Posterior cingulate gyrus (tissue), 11 donors: ENCODE data around the gene KCNQ5.

ENCODE experiments used
- DNase-seq, 10 donors: peaks; one replicate each; pipeline versions ENCODE4 v3.0.0 to v3.0.0-alpha.2; 2020 to 2021; ENCODE audit warnings: mixed read lengths in 3 of 10
- intact Hi-C: fragments of 100-400 bp; cut with DNase I; formaldehyde crosslinking; loops from one replicate; pipeline ENCODE4 v1.15.1; 2023

The KCNQ5 gene

GRCh38 chr6:73028893-73029450 lies 407.1 kb downstream of the KCNQ5 start:
- intact Hi-C loops: no loop called here
- no peak for DNase-seq

GRCh38 chr6:73030257-73030656 lies 408.4 kb downstream of the KCNQ5 start:
- intact Hi-C loops: no loop called here

GRCh38 chr6:73030791-73031782 lies 409.2 kb downstream of the KCNQ5 start:
- no peak for DNase-seq
- intact Hi-C loops: no loop called here

More at GRCh38 chr6:73030257-73030656, 408.4 kb downstream of the KCNQ5 start:
- DNase-seq: no peak

GRCh38 chr6:73032586-73032985 lies 410.7 kb downstream of the KCNQ5 start:
- no peak for DNase-seq
- intact Hi-C loops: no loop called here

- no peak for DNase-seq
- intact Hi-C loops: no loop called here
Measured at GRCh38 chr6:73036689-73037088, 414.8 kb downstream of the KCNQ5 start.

GRCh38 chr6:73041051-73041450 lies 419.2 kb downstream of the KCNQ5 start:
- DNase-seq: no peak
- intact Hi-C loops: no loop called here

GRCh38 chr6:73042892-73043291 lies 421.0 kb downstream of the KCNQ5 start:
- DNase-seq: no peak
- intact Hi-C loops: no loop called here

GRCh38 chr6:73043446-73043845 lies 421.6 kb downstream of the KCNQ5 start:
- intact Hi-C loops: no loop called here
- no peak for DNase-seq

- intact Hi-C loops: no loop called here
- no peak for DNase-seq
Measured at GRCh38 chr6:73045609-73046008, 423.7 kb downstream of the KCNQ5 start.

GRCh38 chr6:73047801-73048200 lies 425.9 kb downstream of the KCNQ5 start:
- intact Hi-C loops: no loop called here
- DNase-seq: no peak

- intact Hi-C loops: no loop called here
- no peak for DNase-seq
Measured at GRCh38 chr6:73049971-73050594, 428.2 kb downstream of the KCNQ5 start.

- intact Hi-C loops: no loop called here
- no peak for DNase-seq
Measured at GRCh38 chr6:73050706-73051105, 428.8 kb downstream of the KCNQ5 start.

GRCh38 chr6:73051147-73051546 lies 429.3 kb downstream of the KCNQ5 start:
- intact Hi-C loops: no loop called here
- DNase-seq: peak in 2 of 10 donors; percentile 55 to 58

- intact Hi-C loops: no loop called here
- peak in 1 of 10 donors; percentile 52 for DNase-seq
Measured at GRCh38 chr6:73054958-73055357, 433.1 kb downstream of the KCNQ5 start.

GRCh38 chr6:73058736-73059135 lies 436.9 kb downstream of the KCNQ5 start:
- intact Hi-C loops: no loop called here
- DNase-seq: no peak

- intact Hi-C loops: no loop called here
Measured at GRCh38 chr6:73062130-73062529, 440.3 kb downstream of the KCNQ5 start.

GRCh38 chr6:73062837-73063236 lies 441.0 kb downstream of the KCNQ5 start:
- no peak for DNase-seq
- intact Hi-C loops: no loop called here

More at GRCh38 chr6:73062130-73062529, 440.3 kb downstream of the KCNQ5 start:
- no peak for DNase-seq

GRCh38 chr6:73064266-73064665 lies 442.4 kb downstream of the KCNQ5 start:
- intact Hi-C loops: no loop called here
- DNase-seq: no peak

- intact Hi-C loops: no loop called here
- no peak for DNase-seq
Measured at GRCh38 chr6:73073238-73073637, 451.4 kb downstream of the KCNQ5 start.

- intact Hi-C loops: no loop called here
- no peak for DNase-seq
Measured at GRCh38 chr6:73074175-73074574, 452.3 kb downstream of the KCNQ5 start.

- no peak for DNase-seq
- intact Hi-C loops: no loop called here
Measured at GRCh38 chr6:73076211-73076954, 454.5 kb downstream of the KCNQ5 start.
